Stimulated activated CD4-positive, alpha-beta T cell treated with anti-CD3 and anti-CD28 coated beads, Interleukin-1b, Interleukin-23, amount 100 ng/mL, for 24 hours (primary cell): ENCODE results near the gene CTLA4.
"Not testable (repeated sequence)": the region's sequence is repeated elsewhere in the genome, so short reads cannot be mapped to it uniquely, and the experiment has no call there.

ENCODE experiments used
- DNase-seq, 4 experiments: peaks; one replicate each; pipeline ENCODE4 v3.0.0-alpha.2; 2020; ENCODE audit warnings: low read depth in 4 of 4, low spot score in 1 of 4

CTLA4 gene

GRCh38 chr2:203857656-203858055, 9.9 kb upstream of the CTLA4 start:
- DNase-seq, result no peak

GRCh38 chr2:203858176-203858575, 9.4 kb upstream of the CTLA4 start:
- DNase-seq, result no peak

- no peak for DNase-seq
Observed at GRCh38 chr2:203859030-203859789, 8.4 kb upstream of the CTLA4 start.

- no peak for DNase-seq
Observed at GRCh38 chr2:203861197-203861596, 6.4 kb upstream of the CTLA4 start.

GRCh38 chr2:203861607-203862006, 6.0 kb upstream of the CTLA4 start:
- DNase-seq, result no peak

DNA sequence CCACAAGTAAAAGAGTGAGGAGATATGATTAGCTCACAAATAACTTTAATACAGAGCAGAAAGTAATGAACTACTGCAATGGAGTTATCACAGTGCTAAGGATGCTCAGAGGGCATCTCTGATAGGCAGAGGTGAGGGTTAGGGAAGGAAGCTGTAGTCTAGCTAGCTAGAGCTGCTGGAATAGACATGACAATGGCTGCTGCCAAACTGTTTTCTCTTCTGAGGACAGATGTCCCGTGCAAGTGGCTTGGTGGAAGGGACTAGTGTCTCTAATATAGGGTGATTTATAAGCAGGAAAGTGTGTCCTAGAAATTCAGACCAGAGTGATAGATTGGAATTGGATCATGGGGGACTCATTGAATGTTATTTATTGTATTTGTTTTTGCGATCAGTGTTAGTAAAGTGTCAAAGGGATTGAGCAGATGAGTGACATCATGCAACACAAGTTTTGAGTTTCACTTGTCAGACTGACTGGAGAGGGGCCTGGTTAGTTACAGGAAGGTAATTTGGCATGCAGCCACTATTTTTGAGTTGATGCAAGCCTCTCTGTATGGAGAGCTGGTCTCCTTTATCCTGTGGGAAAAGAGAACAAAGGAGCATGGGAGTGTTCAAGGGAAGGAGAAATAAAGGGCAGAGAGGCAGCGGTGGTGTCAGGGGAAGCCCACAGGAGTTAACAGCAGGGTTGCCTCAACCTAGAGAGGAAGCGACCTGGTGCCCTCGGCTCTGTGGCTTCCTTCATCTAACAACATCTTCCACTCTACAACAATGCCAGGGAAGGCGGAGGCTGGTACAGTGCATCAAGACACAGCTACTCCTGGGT, 1.9 kb downstream of the CTLA4 start:
- DNase-seq, result no peak

DNA sequence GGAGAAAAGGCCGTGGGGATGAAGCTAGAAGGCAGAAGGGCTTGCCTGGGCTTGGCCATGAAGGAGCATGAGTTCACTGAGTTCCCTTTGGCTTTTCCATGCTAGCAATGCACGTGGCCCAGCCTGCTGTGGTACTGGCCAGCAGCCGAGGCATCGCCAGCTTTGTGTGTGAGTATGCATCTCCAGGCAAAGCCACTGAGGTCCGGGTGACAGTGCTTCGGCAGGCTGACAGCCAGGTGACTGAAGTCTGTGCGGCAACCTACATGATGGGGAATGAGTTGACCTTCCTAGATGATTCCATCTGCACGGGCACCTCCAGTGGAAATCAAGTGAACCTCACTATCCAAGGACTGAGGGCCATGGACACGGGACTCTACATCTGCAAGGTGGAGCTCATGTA, 2.9 kb downstream of the CTLA4 start:
- DNase-seq, result no peak

DNA sequence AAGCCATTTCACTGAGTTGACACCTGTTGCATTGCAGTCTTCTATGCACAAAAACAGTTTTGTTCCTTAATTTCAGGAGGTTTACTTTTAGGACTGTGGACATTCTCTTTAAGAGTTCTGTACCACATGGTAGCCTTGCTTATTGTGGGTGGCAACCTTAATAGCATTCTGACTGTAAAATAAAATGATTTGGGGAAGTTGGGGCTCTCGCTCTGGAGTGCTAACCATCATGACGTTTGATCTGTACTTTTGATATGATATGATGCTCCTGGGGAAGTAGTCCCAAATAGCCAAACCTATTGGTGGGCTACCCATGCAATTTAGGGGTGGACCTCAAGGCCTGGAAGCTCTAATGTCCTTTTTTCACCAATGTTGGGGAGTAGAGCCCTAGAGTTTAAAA, 3.4 kb downstream of the CTLA4 start:
- no peak for DNase-seq

DNA sequence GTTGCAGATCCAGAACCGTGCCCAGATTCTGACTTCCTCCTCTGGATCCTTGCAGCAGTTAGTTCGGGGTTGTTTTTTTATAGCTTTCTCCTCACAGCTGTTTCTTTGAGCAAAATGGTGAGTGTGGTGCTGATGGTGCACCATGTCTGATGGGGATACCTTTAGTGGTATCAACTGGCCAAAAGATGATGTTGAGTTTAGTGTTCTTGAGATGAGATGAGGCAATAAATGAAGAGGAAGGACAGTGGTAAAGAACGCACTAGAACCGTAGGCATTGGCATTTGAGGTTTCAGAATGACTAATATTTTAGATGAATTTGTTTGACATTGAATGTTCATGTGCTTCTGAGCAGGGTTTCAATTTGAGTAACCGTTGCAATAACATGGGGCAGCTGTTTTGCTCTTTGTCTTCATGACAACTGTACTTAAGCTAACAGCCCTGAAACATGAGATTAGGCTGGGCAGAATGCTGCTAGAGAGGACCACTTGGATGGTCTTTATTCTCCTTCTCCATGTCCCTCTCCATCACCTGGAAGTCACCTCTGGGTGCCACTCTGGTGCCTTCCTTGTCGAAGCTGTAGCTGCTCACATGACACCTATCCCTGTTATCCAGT, 3.9 kb downstream of the CTLA4 start:
- DNase-seq, result no peak

- DNase-seq, result no peak
Observed at GRCh38 chr2:203873461-203873860, 5.9 kb downstream of the CTLA4 start.

GRCh38 chr2:203873921-203874631, 6.5 kb downstream of the CTLA4 start:
- no peak for DNase-seq

DNA sequence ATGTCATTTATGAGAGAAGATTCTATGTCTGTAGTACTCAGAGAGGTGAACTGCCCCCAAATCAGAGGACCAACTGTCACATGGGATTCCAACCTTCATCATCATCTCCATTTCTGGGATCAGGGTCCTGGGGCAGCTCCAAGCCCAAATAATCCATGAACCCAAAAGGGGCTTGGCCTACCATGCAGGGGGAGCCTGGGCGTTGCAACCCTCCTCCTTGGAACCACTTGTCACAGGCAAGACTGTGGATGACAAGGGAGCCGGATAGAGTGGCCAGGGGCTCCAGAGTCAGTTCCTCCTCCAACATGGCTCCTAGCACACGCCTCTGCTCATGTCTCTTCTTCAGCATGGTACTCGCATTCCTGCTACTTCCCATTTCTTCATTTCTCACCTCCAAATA, 7.9 kb downstream of the CTLA4 start:
- no peak for DNase-seq

GRCh38 chr2:203876328-203876727, 8.8 kb downstream of the CTLA4 start:
- DNase-seq, result no peak

GRCh38 chr2:203878063-203878462, 10.5 kb downstream of the CTLA4 start:
- no peak for DNase-seq

DNA sequence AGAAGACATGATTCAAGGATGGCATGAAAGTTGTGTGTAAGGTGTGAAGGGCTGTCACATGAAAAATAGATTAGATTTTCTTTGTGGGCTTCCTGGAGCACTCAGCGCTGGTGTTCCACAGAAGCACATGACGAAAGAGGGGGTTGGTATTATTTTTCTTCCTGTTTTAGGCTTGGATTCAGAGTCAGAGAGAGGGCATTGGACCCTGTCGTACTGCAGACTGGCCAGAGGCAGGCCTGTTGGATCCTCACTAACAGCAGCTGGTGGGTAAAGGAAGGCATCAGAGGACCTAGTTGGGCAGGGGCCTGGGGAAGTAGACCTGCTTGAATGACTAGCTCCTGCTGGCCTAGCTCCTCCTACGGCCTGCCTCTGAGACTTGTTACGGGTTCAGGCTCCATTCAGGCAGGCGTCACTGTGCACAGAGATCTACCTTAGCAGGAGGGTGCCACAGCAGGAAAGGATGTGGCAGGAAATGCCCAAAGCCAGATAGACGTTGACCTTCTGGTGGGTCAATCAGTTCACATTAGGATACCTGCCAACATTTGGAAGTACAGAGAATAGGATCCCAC, 13.1 kb downstream of the CTLA4 start:
- no peak for DNase-seq

DNA sequence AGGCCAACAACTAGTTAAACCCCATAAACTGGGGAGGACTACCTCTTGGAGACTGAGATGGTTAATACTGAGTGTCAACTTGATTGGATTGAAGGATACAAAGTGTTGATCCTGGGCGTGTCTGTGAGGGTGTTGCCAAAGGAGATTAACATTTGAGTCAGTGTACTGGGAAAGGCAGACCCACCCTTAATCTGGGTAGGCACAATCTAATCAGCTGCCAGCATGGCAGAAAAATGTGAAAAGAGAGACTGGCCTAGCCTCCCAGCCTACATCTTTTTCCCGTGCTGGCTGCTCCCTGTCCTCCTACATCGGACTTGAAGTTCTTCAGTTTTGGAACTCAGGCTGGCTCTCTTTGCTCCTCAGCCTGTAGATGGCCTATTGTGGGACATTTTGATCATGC, 13.6 kb downstream of the CTLA4 start:
- not testable (repeated sequence) for DNase-seq

DNA sequence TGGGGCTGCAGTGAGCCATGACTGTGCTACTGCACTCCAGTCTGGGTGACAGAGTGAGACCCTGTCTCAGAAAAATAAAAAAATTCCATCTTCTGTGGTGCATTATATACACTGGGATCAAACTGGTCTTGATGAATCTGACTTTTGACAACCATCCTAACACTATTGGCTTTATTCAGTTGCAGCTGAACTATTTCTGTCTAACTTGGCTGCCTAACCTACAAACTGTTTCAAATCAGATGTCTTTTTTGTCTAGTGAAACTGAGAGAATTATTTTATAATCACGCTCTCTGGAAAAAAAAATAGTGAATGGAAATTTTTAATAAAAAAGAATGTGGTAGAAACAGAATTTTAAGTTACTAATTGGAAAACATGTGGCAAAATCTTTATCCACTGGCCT, 15.0 kb downstream of the CTLA4 start:
- no peak for DNase-seq

- DNase-seq, result no peak
Observed at GRCh38 chr2:203886661-203887151, 19.1 kb downstream of the CTLA4 start.

- DNase-seq, result no peak
Observed at GRCh38 chr2:203887677-203888076, 20.1 kb downstream of the CTLA4 start.

- no peak for DNase-seq
Observed at GRCh38 chr2:203889542-203889941, 22.0 kb downstream of the CTLA4 start.

DNA sequence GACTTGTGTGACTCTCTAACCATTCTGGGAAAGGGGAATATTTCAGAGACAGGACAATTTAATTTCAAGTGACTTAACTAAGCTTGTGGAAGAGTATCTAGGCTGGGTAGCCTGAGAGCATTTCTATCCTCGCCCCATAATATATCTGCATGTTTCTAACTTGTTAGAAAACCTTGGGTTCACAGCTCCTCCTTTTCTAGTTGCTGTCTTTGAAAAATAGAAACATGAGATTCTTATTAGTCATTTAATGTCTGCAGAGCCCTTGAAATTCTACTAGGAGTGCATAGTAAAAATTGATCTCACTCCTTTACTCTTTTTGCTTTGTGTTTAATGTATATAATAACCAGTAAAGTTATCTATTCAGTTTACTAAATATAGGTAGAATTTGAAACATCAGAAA, 22.4 kb downstream of the CTLA4 start:
- DNase-seq, result no peak
